GM19438 (cell line): ENCODE results near the gene DNAH14.
"Not testable (repeated sequence)": the region's sequence is repeated elsewhere in the genome, so short reads cannot be mapped to it uniquely, and the experiment has no call there.

Source experiments
- ATAC-seq: cut with Tn5 transposase; IDR thresholded peaks from one replicate; pipeline ENCODE4 v1.9.1; 2021; ENCODE audit warnings: low read depth; ENCODE audit not compliant: unreplicated experiment

The DNAH14 gene

DNA sequence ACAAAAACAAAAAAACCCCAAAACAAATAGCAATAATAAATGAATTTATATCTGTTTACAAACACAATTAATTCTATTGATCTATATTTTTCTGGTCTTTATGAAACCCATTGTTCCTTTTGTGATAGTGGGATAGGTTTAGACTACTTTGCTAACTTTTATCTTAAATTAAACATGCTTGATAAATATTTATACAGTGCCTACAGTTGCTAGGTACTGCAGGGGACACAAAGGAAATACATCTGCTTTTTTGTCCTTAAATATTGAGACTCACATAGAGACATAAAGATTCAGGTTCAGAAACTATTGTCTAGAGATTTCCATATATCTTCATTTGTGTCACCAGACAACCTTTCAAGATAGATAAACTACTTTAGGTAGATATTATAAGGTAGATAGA, 8.5 kb upstream of the DNAH14 start:
- ATAC-seq: no peak

GRCh38 chr1:224921354-224921753, 8.1 kb upstream of the DNAH14 start:
- ATAC-seq: no peak

DNA sequence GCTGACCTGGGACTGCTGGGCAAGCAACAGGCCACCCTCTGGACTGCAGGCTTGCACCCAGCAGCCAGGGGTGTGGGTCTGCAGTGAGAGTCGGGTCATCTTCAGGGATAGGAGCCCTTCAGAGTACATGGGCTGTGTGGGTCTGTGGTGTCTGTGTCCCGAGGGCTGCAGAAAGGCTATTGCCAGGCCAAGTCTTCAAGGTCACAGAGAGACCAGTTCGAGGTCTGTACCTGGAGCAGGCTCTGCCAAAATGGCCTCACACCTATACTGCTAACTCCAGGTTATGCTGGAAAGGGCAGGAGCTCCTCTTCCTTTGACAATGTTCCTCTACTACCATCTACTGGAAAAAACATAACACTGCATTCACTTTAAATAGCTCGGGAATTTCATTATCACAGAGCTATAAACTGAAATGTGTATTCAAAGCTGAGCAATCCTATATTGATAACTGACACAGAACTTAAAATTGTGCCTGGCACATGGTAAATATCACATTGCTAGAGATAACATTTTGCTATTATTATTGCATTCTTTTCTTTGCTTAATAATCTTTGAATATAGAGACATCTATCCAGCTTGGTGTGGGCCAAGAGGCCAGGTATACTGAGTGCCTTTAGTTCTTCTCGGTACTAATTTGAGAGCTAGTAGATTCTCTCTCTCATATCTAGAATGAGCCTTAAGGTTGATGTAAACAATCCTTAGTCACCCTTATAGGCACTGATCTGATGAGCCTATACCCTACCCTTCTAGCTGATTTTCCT, 6.9 kb upstream of the DNAH14 start:
- no peak for ATAC-seq

GRCh38 chr1:224923726-224924125, 5.7 kb upstream of the DNAH14 start:
- no peak for ATAC-seq

DNA sequence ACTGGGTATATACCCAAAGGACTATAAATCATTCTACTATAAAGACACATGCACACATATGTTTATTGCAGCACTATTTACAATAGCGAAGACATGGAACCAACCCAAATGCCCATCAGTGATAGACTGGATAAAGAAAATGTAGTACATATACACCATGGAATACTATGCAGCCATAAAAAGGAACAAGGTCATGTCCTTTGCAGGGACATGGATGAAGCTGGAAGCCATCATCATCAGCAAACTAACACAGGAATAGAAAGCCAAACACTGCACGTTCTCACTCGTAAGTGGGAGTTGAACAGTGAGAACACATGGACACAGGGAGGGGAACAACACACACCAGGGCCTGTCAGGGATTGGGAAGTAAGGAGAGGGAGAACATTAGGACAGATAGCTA, 1.8 kb upstream of the DNAH14 start:
- not testable (repeated sequence) for ATAC-seq

GRCh38 chr1:224928906-224929305, 569 bp upstream of the DNAH14 start:
- no peak for ATAC-seq

DNA sequence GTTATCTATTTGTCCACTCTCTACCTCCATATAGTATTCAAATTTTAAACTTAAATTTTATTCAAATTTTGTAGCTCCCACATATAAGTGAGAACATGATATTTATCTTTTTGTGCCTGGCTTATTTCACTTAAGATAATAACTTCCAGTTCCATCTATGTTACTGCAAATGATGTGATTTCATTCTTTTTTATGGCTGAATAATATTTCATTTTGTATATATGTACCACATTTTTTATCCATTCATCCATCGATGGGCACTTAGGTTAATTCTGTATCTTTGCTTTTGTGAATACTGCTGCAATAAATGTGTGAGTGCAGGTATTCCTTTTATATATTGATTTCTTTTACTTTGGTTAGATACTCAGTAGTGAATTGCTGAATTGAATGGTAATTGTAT, 2.1 kb downstream of the DNAH14 start:
- no peak for ATAC-seq

DNA sequence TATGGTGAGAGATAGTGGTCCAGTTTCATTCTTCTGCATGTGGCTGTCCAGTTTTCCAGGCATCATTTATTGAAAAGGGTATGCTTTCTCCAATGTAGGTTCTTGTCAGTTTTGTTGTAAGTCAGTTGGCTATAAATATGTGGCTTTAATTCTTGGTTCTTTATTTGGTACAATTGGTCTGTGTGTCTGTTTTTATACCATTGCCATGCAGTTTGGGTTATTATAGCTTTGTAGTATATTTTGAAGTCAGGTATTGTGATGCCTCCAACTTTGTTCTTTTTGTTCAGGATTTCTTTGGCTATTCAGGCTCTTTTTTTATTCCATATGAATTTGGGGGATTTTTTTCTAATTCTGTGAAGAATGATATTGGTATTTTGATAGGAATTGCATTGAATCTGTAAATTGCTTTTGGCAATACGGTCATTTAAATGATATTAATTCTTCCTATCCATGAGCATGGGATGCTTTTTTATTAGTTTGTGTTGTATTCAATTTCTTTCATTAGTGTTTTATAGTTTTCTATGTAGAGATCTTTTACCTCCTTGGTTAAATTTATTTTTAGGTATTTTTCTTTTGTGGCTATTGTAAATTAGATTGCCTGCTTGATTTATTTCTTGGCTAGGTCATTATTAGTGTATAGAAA, 3.3 kb downstream of the DNAH14 start:
- no peak for ATAC-seq

DNA sequence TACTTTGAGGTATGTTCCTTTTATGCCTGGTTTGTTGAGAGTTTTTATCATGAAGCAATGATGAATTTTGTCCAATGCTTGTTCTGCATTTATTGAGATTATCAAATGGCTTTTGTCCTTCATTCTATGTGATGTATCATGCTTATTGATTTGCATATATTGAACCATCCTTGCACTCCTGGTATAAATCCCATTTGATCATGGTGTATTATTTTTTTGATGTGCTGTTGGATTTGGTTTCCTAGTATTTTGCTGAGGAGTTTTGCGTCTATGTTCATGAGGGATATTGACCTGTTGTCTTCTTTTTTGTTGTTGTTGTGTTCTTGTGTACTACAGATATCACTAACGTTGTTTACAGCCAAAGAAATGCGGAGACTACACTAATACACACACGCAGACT, 4.1 kb downstream of the DNAH14 start:
- ATAC-seq: no peak

DNA sequence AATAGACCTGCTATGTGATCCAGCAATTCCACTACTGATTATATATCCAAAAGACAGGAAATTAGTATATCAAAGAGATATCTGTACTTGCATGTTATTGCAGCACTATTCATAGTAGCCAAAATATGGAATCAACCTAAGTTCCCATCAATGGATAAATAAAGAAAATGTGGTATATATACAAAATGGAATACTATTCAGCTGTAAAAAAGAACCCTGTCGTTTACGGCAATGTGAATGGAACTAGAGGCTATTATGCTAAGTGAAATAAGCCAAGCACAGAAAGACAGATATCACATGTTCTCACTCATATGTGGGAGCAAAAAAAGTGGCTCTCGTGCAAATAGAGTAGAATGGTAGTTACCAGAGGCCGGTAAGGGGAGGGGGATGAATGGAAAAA, 9.2 kb downstream of the DNAH14 start:
- no peak for ATAC-seq

DNA sequence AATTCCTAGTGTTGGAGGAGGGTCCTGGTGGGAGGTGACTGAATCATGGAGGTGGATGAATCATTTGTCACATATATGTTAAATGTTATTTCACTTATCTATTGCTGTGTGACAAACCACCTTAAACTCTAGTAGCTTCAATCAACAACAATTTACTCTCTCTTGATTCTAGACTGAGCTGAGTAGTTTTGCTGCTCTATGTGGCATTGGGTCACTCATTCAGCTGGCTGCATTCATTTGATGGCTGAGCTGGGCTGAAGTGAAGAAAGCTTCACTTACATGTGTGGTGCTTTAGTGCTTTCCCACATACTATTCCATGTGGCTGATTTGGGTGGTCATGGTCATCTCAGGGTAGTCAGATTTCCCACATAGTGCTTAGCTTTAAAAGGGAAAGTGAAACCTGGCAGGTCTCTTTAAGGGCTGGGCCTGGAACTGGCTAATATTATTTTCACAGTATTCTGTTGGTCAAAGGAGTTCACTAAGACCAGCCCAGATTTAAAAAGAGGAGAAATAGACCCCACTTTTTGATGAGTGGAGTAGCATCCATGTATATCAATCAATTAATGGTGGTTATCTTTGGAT, 10.5 kb downstream of the DNAH14 start:
- ATAC-seq: no peak

- not testable (repeated sequence) for ATAC-seq
Measured at GRCh38 chr1:224940735-224941134, 11.3 kb downstream of the DNAH14 start.

DNA sequence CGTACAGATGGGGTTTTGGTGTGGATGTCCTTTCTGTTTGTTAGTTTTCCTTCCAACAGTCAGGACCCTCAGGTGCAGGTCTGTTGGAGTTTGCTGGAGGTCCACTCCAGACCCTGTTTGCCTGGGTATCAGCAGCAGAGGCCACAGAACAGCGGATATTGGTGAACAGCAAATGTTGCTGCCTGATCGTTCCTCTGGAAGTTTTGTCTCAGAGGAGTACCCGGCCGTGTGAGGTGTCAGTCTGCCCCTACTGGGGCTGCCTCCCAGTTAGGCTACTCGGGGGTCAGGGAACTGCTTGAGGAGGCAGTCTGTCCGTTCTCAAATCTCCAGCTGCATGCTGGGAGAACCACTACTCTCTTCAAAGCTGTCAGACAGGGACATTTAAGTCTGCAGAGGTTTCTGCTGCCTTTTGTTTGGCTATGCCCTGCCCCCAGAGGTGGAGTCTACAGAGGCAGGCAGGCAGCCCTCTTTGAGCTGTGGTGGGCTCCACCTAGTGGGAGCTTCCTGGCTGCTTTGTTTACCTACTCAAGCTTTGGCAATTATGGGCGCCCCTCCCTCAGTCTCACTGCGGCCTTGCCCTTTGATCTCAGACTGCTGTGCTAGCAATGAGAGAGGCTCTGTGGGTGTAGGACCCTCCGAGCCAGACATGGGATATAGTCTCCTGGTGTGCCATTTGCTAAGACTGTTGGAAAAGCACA, 16.3 kb downstream of the DNAH14 start:
- not testable (repeated sequence) for ATAC-seq

- not testable (repeated sequence) for ATAC-seq
Measured at GRCh38 chr1:224946349-224946691, 16.8 kb downstream of the DNAH14 start.

DNA sequence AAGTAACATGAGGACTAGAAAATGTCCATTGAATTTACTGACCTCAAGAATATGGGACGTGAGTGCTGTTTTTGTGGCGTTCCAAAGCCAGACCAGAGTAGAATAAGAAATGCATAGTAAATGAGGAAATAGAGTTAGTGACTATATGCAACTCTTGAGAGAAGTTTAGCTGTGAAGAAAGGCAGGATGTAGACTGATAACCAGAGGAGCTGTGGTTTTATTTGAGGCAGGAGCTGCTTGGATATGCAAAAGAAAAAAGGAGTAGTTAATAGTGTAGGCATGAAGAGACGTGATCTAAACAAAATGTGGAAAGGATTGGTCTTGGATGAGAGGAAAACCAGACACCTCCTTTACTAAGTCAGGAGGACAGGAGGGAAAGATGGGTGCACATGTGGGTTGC, 28.2 kb downstream of the DNAH14 start:
- no peak for ATAC-seq

DNA sequence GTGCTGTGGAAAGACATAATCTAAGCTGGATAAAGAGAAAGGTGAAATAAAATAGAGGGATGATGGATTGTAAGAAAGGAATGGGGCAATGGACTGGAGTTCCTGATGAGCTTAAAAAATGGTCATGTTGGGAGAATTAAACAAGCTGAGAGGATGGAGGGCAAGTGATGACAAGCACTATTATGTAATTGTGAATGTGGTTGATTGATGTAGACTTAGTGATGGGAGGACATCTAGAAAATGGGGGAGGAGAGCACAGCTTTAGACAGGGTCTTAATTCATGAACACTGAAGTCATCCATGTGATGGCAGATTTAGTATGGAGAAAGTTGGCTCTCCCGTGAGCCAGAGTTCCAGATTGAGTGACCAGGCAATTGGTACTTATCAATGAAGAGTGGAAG, 29.0 kb downstream of the DNAH14 start:
- no peak for ATAC-seq

DNA sequence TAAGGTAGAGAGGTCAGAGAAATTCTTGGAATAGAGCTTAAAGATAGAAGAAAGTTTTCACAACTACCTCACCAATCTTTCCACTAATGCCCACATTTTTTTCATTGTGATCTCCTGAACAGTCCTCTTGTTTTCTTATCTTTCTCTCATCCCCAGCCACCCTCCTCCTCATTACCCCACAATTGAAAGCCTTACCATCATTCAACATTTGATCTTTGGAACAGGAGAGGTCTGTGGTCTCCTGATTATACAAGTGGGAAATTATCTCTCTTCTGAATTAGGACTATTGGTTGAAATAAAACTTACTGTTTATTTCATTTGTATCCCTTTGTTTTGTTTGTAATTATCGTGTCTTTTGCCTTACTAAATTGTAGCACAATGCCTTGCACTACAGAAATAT, 29.6 kb downstream of the DNAH14 start:
- ATAC-seq: no peak

DNA sequence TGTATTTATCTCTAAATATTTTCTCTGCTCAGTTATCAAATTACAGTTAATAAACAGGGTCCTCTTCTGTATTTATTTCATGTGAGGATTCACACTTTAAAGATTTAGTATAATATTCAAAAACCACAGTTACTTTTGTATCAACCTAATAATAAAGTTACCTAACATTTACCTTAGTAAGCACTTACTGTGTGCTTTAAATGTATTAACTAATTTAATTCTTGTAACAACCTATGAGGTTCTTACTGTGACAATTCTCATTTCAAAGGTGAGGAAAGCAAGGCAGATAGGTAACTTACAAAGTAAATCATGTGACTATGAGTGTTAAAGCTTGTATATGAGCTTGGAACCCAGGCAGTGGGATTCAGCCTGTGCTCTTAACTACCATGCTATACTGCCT, 30.2 kb downstream of the DNAH14 start:
- ATAC-seq: no peak

DNA sequence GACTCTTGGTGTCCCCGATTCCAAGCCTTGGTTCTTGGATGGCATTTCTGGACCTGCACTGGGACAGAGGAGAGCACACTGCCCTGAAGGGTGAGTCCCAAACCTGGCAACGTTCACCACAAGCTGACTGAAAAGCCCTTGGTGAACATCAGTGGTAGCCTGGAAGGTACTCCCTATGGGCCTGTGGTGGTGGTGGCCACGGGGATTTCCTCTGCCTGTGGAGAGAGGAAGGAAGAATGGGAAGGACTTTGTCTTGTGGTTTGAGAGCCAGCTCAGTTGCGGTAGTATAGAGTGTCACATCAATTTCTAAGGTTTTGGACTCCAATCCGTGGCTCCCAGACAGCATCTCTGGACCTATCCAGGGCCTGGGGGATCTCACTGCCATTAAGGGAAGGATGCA, 50.7 kb downstream of the DNAH14 start:
- no peak for ATAC-seq

GRCh38 chr1:224981922-224982354, 52.5 kb downstream of the DNAH14 start:
- ATAC-seq: not testable (repeated sequence)

- ATAC-seq: no peak
Measured at GRCh38 chr1:224988042-224988441, 58.6 kb downstream of the DNAH14 start.
